ENCODE results near the gene COL15A1.

COL15A1 gene

DNA sequence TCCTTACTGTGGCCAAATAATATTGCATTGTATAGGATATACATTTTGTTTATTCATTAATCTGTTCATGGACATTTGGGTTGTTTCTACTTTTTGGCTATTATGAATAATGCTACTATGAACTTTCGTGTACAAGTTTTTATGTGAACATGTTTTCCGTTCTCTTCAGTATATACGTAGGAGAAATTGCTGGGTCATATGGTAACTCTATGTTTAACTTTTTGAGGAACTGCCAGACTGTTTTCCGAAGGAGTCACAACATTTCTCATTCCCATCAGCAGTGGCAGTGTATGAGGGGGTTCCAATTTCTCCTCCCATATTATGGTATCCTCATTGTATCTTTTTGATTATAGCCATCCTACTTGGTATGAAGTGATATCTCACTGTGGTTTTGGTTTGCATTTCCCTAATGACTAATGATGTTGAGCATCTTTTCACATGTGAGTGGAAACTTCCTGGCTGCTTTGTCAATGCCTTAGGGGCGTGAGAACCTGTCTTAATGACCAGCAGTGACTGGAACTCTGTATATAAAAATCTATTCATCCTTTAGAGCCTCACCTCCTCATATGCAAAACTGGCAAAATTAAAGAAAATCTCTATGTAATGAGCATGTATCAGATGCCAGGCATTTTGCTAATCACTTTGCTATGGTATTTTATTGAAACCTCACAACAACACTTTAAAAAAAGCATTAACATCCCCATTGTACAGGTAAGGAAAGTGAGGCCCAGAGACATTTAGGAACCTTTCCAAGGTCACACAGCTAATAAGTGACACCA, 113.4 kb downstream of the COL15A1 start:
- DNase-seq (ENCODE audit: low spot score): no peak

DNA sequence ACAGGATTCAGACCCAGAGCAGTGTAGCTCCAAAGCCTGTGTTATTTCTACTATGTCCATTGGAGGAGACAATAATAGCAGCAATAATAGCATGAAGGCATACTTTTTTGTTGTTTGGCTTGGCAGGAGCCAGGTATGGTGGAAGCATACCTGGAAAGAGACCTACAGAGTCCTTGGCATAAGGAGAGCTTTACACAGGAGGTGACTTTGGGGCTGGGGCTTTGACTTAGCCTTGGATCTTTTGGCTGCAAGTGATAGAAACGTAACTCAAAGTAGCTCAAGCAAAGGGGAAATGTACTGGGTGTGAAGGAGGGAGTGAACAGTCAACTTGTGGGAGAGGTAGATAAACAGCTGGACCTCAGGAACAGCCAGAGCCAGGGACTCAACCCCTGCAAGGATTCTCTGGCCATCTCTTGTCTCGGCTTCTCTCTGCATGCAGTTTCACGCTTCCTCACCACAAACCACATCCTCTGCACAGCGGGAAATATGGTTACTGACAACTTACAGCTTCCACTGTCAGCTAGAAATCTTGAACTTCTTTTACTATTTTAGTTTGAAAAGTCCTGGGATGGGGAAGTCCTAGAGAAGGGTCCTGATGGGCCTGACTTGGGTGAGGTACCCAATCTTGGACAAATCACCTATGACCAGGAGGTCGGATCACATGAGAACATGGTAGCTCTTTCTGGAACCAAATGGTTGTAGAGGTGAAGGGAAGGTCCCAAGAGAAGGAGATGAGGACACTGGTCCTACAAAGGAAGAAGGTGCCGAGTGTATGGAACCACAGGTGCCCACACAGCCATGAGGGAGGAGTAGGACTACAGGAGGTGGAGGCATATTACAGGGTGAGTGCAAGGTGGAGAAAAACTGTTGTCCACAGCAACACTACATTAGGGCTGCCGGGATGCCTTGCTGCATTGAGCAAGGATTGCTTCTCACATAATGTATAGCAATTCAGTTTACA, 114.2 kb downstream of the COL15A1 start:
- DNase-seq (ENCODE audit: low spot score): no peak

GRCh38 chr9:99058964-99059921, 115.5 kb downstream of the COL15A1 start:
- no peak for DNase-seq (ENCODE audit: low spot score)

DNA sequence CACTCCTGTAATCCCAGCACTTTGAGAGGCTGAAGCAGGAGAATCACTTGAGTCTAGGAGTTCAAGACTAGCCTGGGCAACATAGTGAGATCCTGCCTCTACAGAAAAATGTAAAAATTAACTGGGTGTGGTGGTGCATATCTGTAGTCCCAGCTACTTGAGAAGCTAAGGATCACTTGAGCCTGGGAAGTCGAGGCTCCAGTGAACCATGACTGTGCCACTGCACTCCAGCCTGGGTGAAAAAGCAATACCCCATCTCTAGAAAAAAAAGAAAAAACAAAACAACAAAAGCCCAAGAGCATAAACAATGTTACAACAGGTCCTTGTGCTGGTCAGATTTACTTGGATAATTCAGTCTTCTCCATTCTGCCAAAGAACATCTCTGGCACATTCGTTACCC, 116.9 kb downstream of the COL15A1 start:
- no peak for DNase-seq (ENCODE audit: low spot score)

DNA sequence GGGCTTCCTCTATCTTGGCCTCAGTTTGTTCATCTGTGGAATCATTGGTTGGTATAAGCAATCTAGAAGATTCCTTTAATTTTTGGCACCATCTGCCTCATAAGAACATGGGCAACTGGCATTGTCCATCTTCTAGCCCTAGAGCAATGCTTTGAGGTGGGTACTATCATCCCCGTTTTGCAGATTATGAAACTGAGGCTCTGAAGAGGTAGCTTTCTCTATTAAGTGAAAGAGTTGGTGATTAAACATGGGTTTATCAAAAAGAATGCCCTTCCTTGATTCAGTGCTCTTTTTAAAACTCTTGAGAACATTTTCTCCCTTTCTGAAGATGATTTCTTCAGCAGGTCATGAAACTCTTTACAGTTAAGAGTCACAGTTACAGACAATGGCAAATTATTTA, 118.8 kb downstream of the COL15A1 start:
- DNase-seq (ENCODE audit: low spot score): no peak

GRCh38 chr9:99063522-99063921, 119.8 kb downstream of the COL15A1 start:
- no peak for DNase-seq (ENCODE audit: low spot score)

GRCh38 chr9:99066571-99066970, 122.9 kb downstream of the COL15A1 start:
- no peak for DNase-seq (ENCODE audit: low spot score)

DNA sequence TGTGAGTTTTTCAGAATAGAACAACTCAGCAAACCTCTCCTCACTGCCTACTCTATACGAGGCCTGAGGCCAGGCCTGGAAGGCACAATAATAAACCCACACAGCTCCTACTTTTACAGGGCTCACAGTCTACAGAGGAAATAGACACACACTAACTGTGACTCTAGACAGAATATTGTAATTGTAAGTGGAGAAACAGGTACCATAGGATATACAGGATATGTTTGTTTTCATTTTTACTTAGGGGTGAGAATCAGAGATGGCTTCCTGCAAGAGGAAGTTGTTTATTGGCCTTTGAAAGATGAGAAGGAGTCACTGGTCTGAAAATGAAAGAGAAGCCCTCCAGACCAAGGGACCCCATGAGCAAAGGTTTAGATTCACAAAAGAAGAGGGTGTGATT, 125.4 kb downstream of the COL15A1 start:
- no peak for DNase-seq (ENCODE audit: low spot score)

DNA sequence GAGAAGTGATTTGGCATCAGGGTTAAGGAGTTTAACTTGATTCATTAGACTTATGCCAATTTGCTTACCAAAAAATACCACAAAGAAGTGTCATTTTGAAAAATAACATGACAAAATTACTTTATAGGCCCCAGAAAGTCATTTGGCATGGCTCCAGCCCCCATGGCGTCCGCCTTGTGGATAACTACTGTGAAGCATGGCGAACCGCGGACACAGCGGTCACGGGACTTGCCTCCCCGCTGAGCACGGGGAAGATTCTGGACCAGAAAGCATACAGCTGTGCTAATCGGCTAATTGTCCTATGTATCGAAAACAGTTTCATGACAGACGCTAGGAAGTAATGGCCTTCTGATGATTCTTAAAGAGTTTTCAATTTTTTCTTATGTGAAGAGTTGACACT, 125.8 kb downstream of the COL15A1 start:
- no peak for DNase-seq (ENCODE audit: low spot score)

DNA sequence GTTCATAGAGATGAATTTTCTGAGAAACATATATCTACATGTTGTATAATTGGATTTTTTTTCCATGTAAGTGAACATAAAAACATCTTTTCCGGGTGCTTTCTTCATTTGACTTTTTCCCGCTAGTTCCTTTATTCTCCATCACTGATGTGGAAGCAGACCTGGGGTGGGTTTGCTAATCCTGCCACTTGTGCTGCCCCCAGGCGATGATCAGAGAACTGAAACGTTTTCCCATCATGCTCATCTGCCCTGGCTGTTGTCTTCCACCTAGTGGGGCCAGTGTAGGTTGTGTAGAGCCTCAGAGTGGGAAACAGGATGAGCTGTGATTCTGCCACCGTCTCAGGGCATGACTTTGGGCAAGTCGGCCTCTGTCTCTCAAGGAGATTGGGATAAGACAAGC, 127.0 kb downstream of the COL15A1 start:
- no peak for DNase-seq (ENCODE audit: low spot score)

GRCh38 chr9:99071313-99072039, 127.8 kb downstream of the COL15A1 start:
- DNase-seq (ENCODE audit: low spot score): no peak

- DNase-seq (ENCODE audit: low spot score): no peak
Measured at GRCh38 chr9:99072040-99072394, 128.3 kb downstream of the COL15A1 start.

- DNase-seq (ENCODE audit: low spot score): no peak
Measured at GRCh38 chr9:99073347-99073746, 129.6 kb downstream of the COL15A1 start.

DNA sequence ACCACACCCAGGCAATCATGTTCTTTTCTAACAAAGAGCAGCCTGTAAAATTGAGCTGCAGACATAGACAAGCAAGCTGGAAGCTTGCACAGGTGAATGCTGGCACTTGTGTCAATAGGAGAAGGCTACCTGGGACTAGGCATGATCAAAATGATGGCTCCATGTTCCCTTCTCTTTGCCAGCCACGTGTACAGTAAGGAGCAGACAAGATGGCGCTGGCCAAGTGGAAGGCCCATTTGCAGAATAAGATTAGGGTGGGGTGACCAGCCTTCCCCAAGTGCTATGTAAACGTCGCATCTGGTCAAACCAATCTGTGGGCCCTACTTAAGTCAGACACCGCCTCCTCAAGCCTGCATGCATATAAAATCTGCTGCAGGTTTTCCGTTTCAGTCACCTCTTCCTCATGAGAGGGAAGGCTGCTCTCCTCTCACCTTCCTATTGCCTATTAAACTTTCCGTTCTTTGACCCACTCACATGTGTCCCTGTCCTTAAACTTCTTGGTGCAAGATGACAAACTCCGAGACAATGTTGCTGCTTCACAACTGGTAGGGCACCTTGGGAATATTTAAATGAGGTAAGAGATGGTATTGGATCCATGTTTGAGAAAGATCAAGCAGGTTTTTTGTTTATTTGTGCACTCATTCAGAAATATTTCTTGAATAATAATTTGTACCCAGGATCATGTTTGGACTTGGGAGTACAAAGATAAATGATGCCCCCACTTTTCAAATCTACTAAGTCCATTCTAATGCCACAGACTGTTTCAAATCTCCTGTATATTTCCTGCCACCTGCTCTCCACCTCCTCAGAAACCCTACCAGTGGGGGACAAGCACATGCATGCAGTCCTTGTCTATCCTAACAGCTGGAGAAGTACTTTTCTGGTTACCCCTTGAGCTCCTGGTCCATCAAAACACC, 130.5 kb downstream of the COL15A1 start:
- no peak for DNase-seq (ENCODE audit: low spot score)

GRCh38 chr9:99074902-99075245, 131.2 kb downstream of the COL15A1 start:
- DNase-seq (ENCODE audit: low spot score): no peak

DNA sequence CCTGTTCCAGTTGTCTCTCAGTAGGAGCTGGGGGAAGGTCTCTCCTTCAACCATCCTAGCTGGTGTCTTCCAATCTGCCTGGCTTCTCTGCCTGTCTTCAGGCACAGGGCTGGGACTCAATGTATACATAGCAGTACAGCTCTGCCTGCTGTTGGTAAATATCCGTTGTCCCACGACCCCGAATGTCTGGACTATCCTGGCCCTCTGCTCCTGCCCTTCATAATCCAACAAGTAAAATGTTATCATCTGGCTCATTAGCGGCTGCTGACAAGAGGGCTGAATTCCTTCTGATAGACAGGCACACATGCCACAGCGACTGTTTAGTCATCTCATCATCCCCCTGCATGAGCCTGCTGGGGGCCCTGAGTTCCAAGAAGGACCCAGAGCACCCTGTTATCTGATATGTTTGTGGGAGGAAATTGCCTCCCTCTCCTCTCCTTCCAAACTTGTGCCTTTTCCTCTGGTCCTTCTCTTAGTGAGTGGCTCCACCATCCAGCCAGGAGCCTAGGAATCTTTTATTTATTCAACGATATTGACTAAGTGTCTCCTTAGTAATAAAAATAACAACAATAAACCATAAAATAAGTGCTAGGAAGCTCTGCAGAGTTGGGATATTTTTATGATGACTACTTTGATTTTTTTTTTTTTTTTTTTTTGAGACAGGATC, 131.7 kb downstream of the COL15A1 start:
- no peak for DNase-seq (ENCODE audit: low spot score)

DNA sequence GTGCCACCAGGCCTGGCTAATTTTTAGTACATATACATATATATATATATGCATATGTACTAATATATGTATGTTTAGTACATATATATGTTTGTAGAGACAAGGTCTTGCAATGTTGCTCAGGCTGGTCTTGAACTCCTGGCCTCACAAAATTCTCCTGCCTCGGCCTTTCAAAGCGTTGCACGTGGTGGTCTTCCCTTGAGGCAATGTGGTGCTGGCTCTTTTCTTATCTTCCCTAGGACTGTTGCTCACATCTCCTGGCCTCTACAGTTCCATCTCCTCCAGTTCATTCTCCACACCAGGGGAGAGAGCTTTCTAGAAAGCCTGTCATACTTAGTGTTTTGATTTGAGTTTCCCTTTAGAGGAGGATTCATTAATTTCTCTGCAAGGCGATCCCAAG, 132.3 kb downstream of the COL15A1 start:
- DNase-seq (ENCODE audit: low spot score): no peak

GRCh38 chr9:99076483-99077171, 132.9 kb downstream of the COL15A1 start:
- DNase-seq (ENCODE audit: low spot score): no peak

GRCh38 chr9:99078717-99079116, 135.0 kb downstream of the COL15A1 start:
- DNase-seq (ENCODE audit: low spot score): no peak
